Calu3 (cell line): ENCODE data around the gene MACROD1. TPM values are rescaled to one million over a fixed set of nuclear protein-coding genes. Genes with fewer than 3 reads are reported as not detected.

Experiments
- BruUV-seq: library from RNA; stranded (reverse); fragments of 400-500 nt; replicated peaks from 2 replicates; lab custom pipeline; 2021; lab: Mats Ljungman, UMichigan
- CTCF ChIA-PET: fragments of 300-600 bp; sonication (Branson Sonifier 250); formaldehyde crosslinking; loops from one replicate; lab custom pipeline; 2022; ENCODE audit warnings: antibody characterized with exemption; lab: Charles Lee
- DNase-seq: peaks from one replicate; pipeline ENCODE4 v3.0.0; 2022
- H3K27ac Mint-ChIP-seq: one replicate; pipeline ENCODE4 v1.8.0; 2022; ENCODE audit warnings: mixed read lengths; ENCODE audit not compliant: unreplicated experiment
- H3K27me3 Mint-ChIP-seq: one replicate; pipeline ENCODE4 v1.8.0; 2022; ENCODE audit warnings: mixed read lengths; ENCODE audit not compliant: unreplicated experiment
- H3K36me3 Mint-ChIP-seq: one replicate; pipeline ENCODE4 v1.8.0; 2022; ENCODE audit warnings: mild to moderate bottlenecking, moderate library complexity, mixed read lengths; ENCODE audit not compliant: insufficient read depth, unreplicated experiment
- H3K4me1 Mint-ChIP-seq: one replicate; pipeline ENCODE4 v1.8.0; 2022; ENCODE audit warnings: mild to moderate bottlenecking, low read depth, mixed read lengths; ENCODE audit not compliant: unreplicated experiment
- H3K4me3 Mint-ChIP-seq: one replicate; pipeline ENCODE4 v1.8.0; 2022; ENCODE audit warnings: mild to moderate bottlenecking, low read depth, moderate library complexity, mixed read lengths; ENCODE audit not compliant: unreplicated experiment
- H3K9me3 Mint-ChIP-seq: one replicate; pipeline ENCODE4 v1.8.0; 2022; ENCODE audit warnings: low read depth, mixed read lengths; ENCODE audit not compliant: unreplicated experiment
- CTCF ChIP-seq: fragments of 200-600 bp; IDR thresholded peaks from one replicate; pipeline ENCODE4 v1.8.0; 2022; ENCODE audit warnings: antibody characterized with exemption; ENCODE audit not compliant: unreplicated experiment
- intact Hi-C: fragments of 100-400 bp; cut with micrococcal nuclease; formaldehyde crosslinking; loops from one replicate; pipeline ENCODE4 v1.10.0; 2022; ENCODE audit not compliant: unreplicated experiment
- total RNA-seq: library from RNA; stranded (reverse); gene quantifications from 2 replicates; pipeline ENCODE4 v1.2.3, GENCODE V29; 2022

The MACROD1 gene
- total RNA-seq, 1 experiment from 2014 or later, result 35.7 TPM

GRCh38 chr11:64064374-64065140 lies 101.4 kb downstream of the MACROD1 start:
- intact Hi-C loops, result no loop called here
- Mint-ChIP-seq H3K27me3 (no peaks in the 10 kb centered on the region), H3K9me3 (no peaks in the 10 kb centered on the region), H3K4me3 (no peak overlapping the region), H3K27ac (no peak overlapping the region), H3K36me3 (peaks cover 4% of the 10 kb centered on the region), H3K4me1 (no peaks in the 10 kb centered on the region)
- CTCF ChIA-PET, result no interaction called here
- no TSS peak for BruUV-seq
- TF ChIP-seq CTCF, result no peak
- DNase-seq, result no peak

- no peak for TF ChIP-seq CTCF
- no peaks in the 10 kb centered on the region for H3K4me1 Mint-ChIP-seq
- H3K9me3 Mint-ChIP-seq, result no peaks in the 10 kb centered on the region
- H3K27me3 Mint-ChIP-seq, result no peaks in the 10 kb centered on the region
- no TSS peak for BruUV-seq
- intact Hi-C loops, result no loop called here
- CTCF ChIA-PET, result no interaction called here
- H3K27ac Mint-ChIP-seq, result no peak overlapping the region
- H3K4me3 Mint-ChIP-seq, result no peak overlapping the region
- DNase-seq, result no peak
- peaks cover 4% of the 10 kb centered on the region for H3K36me3 Mint-ChIP-seq
Measured at GRCh38 chr11:64063777-64064176, 102.1 kb downstream of the MACROD1 start.

- CTCF ChIA-PET, result interaction anchor here (0.5 to 0.7 kb wide), 2 partner anchors 88 to 124 kb away, joined by 4 read pairs; partner anchors contain the start of gene STIP1
- BruUV-seq, result no TSS peak
- Mint-ChIP-seq H3K27ac (no peak overlapping the region), H3K4me3 (no peak overlapping the region), H3K9me3 (no peaks in the 10 kb centered on the region), H3K27me3 (no peaks in the 10 kb centered on the region), H3K4me1 (no peaks in the 10 kb centered on the region), H3K36me3 (peaks cover 4% of the 10 kb centered on the region)
- intact Hi-C loops, result no loop called here
- no peak for DNase-seq
- no peak for TF ChIP-seq CTCF
Measured at GRCh38 chr11:64062185-64063039, 103.5 kb downstream of the MACROD1 start.

GRCh38 chr11:64060861-64061444 lies 105.0 kb downstream of the MACROD1 start:
- Mint-ChIP-seq H3K36me3 (peaks cover 4% of the 10 kb centered on the region), H3K9me3 (no peaks in the 10 kb centered on the region), H3K4me1 (no peaks in the 10 kb centered on the region), H3K4me3 (peak overlapping the region; percentile 24), H3K27me3 (no peaks in the 10 kb centered on the region), H3K27ac (no peak overlapping the region)
- BruUV-seq, result no TSS peak
- intact Hi-C loops, result no loop called here
- DNase-seq, result peak; percentile 54
- no peak for TF ChIP-seq CTCF
- CTCF ChIA-PET, result interaction anchor here (0.5 to 1.4 kb wide), 2 partner anchors 13 to 67 kb away, joined by 3 to 5 read pairs; no protein-coding TSS in a partner anchor
